Transverse colon (tissue), 4 donors: ENCODE results near the gene JAGN1. TPM values are rescaled to one million over a fixed set of nuclear protein-coding genes. Genes with fewer than 3 reads are reported as not detected.
"Not testable (repeated sequence)": the region's sequence is repeated elsewhere in the genome, so short reads cannot be mapped to it uniquely, and the experiment has no call there.

ENCODE experiments used
- DNase-seq: peaks from one replicate; pipeline ENCODE4 v3.0.0-alpha.2; 2019
- H3K27ac ChIP-seq, 4 donors: fragments of 200-600 bp; sonication (generic); 2 replicates each; pipeline ENCODE4 v1.5.1; 2016 to 2018; ENCODE audit warnings: inconsistent platforms in 4 of 4
- H3K27me3 ChIP-seq: fragments of 200-600 bp; sonication (generic); 2 replicates; pipeline ENCODE4 v1.5.1; 2017; ENCODE audit warnings: inconsistent platforms
- H3K36me3 ChIP-seq, 4 donors: fragments of 200-600 bp; sonication (generic); 2 replicates each; pipeline ENCODE4 v1.5.1; 2017 to 2019; ENCODE audit warnings: inconsistent platforms in 4 of 4
- H3K4me1 ChIP-seq, 4 donors: fragments of 200-600 bp; sonication (generic); 2 replicates each; pipeline ENCODE4 v1.5.1; 2017 to 2020; ENCODE audit warnings: inconsistent platforms in 4 of 4
- H3K4me3 ChIP-seq, 4 donors: fragments of 200-600 bp; sonication (generic); 1 replicate in 1 of 4; 2 replicates in 3 of 4; pipeline versions ENCODE4 v1.5.1 to v1.6.1; 2017 to 2019; ENCODE audit warnings: inconsistent platforms in 4 of 4
- H3K9me3 ChIP-seq, 2 donors: fragments of 200-600 bp; sonication (generic); 2 replicates each; pipeline ENCODE4 v1.5.1; 2017 to 2019; ENCODE audit warnings: inconsistent platforms in 2 of 2
- CTCF ChIP-seq, 5 experiments: fragments of 200-600 bp in 3 of 5; fragments of 450-650 bp in 2 of 5; sonication (generic) in 3 of 5; IDR thresholded peaks; 1 replicate in 2 of 5; 2 replicates in 3 of 5; pipeline ENCODE4 v1.5.1; 2016 to 2017; ENCODE audit warnings: antibody characterized with exemption in 5 of 5, inconsistent platforms in 3 of 5, mild to moderate bottlenecking in 2 of 5, moderate library complexity in 1 of 5
- EP300 ChIP-seq: sonication (generic); formaldehyde crosslinking; IDR thresholded peaks from one replicate; pipeline ENCODE4 v1.6.1; 2017; ENCODE audit warnings: antibody characterized with exemption, low read depth
- POLR2A ChIP-seq: fragments of 450-650 bp; IDR thresholded peaks from one replicate; pipeline ENCODE4 v1.6.1; 2016; ENCODE audit warnings: antibody characterized with exemption, mild to moderate bottlenecking, moderate library complexity
- POLR2AphosphoS5 ChIP-seq, 3 donors: sonication (generic); formaldehyde crosslinking; IDR thresholded peaks; one replicate each; pipeline ENCODE4 v1.6.1; 2016; ENCODE audit warnings: antibody characterized with exemption in 3 of 3
- WGBS, 2 donors: methylation state at CpG; one replicate each; pipeline ENCODE4 v1.1.5; 2018; ENCODE audit warnings: low coverage in 1 of 2; 5-methylcytosine and 5-hydroxymethylcytosine counted together
- in situ Hi-C, 4 donors: fragments of 200-750 bp; cut with MboI; loops; one replicate each; pipeline versions ENCODE4 v1.15.0 to v1.15.1; 2017; ENCODE audit warnings: low sequenced_read_pairs in 3 of 4, low pct_ligation_motif_present in 1 of 4, low pct_unique_long_range_greater_than_20kb in 1 of 4
- intact Hi-C: fragments of 100-400 bp; cut with DNase I; formaldehyde crosslinking; loops from one replicate; pipeline ENCODE4 v1.15.1; 2023; ENCODE audit warnings: low total_unique reads
- total RNA-seq, 4 donors: library from RNA; depleted of rRNA; stranded (reverse); fragments of >200 nt; gene quantifications; one replicate each; pipeline ENCODE4 v1.1.0, GENCODE V29; 2016

Gene JAGN1
- total RNA-seq, 4 donors from 2014 or later, result 5.8 to 73.0 (median 28.5) TPM

DNA sequence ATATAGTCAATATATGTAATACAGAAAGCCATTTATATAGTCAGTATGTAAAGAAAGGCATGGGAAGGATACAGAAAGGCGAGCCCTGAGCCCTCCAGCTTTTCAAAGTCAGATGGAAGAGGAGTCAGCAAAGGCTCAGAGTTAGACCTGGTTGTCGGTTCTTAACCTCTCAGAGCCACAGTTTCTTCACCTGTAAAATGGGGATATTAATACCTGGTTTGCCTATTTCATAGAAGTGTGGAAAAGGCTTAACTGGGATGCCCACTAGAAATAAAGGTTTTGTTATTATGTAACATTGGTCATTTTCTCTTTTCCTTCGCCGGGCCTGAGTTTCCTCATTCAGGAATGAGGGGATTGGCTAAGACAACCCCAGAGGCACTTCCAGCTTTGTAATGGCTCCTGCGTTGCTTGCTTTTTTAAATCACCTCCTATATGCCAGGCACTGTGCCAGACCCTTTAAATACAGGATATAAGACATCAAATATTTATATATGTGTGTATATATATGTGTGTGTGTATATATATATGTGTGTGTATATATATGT is 45.6 kb downstream of the JAGN1 start:
- Histone ChIP-seq H3K4me1 (peaks cover 11 to 35% (median 27%) of the 10 kb centered on the region in 4 donors), H3K27ac (no peak overlapping the region), H3K27me3 (no peaks in the 10 kb centered on the region), H3K4me3 (no peak overlapping the region), H3K36me3 (no peaks in the 10 kb centered on the region), H3K9me3 (no peaks in the 10 kb centered on the region)
- in situ Hi-C loops (no loop called here), intact Hi-C loops (no loop called here)
- 86 to 89% methylated on average over 1 to 5 of the region's 5 CpGs for WGBS, 2 donors
- no peak for DNase-seq
- no peak for TF ChIP-seq POLR2A
- no peak for TF ChIP-seq POLR2AphosphoS5 (IDR thresholded peaks at IDR 0.05)

- H3K9me3 ChIP-seq, result no peaks in the 10 kb centered on the region
- WGBS, 2 donors, result 94 to 100% methylated on average over 2 to 13 of the region's 13 CpGs
These were observed 47.3 kb downstream of the JAGN1 start for GRCh38 chr3:9937486-9938238.

DNA sequence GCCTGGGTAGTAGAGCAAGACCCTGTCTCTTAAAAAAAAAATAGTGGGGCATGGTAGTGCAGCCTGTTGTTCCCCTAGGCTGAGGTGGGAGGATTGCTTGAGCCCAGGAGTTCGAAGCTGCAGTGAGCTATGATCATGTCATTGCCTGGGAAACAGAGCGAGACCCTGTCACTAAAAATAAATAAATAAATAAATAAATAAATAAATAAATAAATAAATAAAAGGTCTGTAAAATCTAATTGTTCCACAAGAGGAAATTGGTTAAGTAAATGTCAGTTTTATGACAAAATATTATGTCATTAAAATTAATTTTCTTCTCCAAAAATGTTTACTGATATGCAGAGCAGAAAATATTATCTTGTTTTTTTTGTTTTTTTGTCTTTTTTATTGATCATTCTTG is 48.6 kb downstream of the JAGN1 start:
- Histone ChIP-seq H3K4me3 (no peak overlapping the region), H3K4me1 (peaks cover 11 to 20% (median 17%) of the 10 kb centered on the region in 4 donors), H3K9me3 (no peaks in the 10 kb centered on the region), H3K36me3 (no peaks in the 10 kb centered on the region), H3K27ac (no peak overlapping the region), H3K27me3 (no peaks in the 10 kb centered on the region)
- intact Hi-C loops (no loop called here), in situ Hi-C loops (no loop called here)
- 98% methylated on average over 2 of the region's 2 CpGs; no CpG with 5 or more reads in 1 of the 2 donors for WGBS, 2 donors
- TF ChIP-seq POLR2A, result no peak
- no peak for TF ChIP-seq CTCF (IDR thresholded peaks at IDR 0.05)
- TF ChIP-seq EP300, result no peak
- TF ChIP-seq POLR2AphosphoS5 (IDR thresholded peaks at IDR 0.05), result no peak
- no peak for DNase-seq

More at GRCh38 chr3:9937486-9938238, 47.3 kb downstream of the JAGN1 start:
- in situ Hi-C loops (no loop called here), intact Hi-C loops (no loop called here)
- no peak for TF ChIP-seq POLR2AphosphoS5 (IDR thresholded peaks at IDR 0.05)
- TF ChIP-seq CTCF (IDR thresholded peaks at IDR 0.05), result no peak
- no peak for TF ChIP-seq POLR2A
- no peak for TF ChIP-seq EP300
- DNase-seq, result no peak
- Histone ChIP-seq H3K27ac (no peak overlapping the region), H3K36me3 (no peaks in the 10 kb centered on the region), H3K4me1 (peaks cover 11 to 26% (median 20%) of the 10 kb centered on the region in 4 donors), H3K4me3 (no peak overlapping the region), H3K27me3 (no peaks in the 10 kb centered on the region)

DNA sequence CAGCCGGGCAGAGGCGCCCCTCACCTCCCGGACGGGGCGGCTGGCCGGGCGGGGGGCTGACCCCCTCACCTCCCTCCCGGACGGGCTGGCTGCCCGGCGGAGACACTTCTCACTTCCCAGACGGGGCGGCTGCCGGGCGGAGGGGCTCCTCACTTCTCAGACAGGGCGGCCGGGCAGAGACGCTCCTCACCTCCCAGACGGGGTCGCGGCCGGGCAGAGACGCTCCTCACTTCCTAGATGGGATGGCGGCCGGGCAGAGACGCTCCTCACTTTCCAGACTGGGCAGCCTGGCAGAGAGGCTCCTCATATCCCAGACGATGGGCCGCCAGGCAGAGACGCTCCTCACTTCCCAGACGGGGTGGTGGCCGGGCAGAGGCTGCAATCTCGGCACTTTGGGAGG is 49.5 kb downstream of the JAGN1 start:
- in situ Hi-C loops, H3K27me3 ChIP-seq, DNase-seq, H3K4me3 ChIP-seq, H3K27ac ChIP-seq, H3K36me3 ChIP-seq, H3K9me3 ChIP-seq: not testable (repeated sequence)
- intact Hi-C loops, result loop anchor here (10.0 kb wide), 1 partner anchor 85 kb away; the partner anchor contains the start of gene FANCD2
- 97% methylated on average over 11 of the region's 32 CpGs; no CpG with 5 or more reads in 1 of the 2 donors for WGBS, 2 donors
- peaks cover 6 to 12% (median 8%) of the 10 kb centered on the region in 4 donors for H3K4me1 ChIP-seq

- DNase-seq, result no peak
- no peak overlapping the region for H3K4me3 ChIP-seq
- no peak for TF ChIP-seq POLR2A
- TF ChIP-seq POLR2AphosphoS5 (IDR thresholded peaks at IDR 0.05), result no peak
- TF ChIP-seq CTCF (IDR thresholded peaks at IDR 0.05), result no peak
- no peak for TF ChIP-seq EP300
- no peak overlapping the region for H3K27ac ChIP-seq
- H3K4me1 ChIP-seq, result peaks cover 0 to 6% (median 3%) of the 10 kb centered on the region in 4 donors
- intact Hi-C loops, result loop anchor here (10.0 kb wide), 1 partner anchor 84 kb away; the partner anchor contains the start of gene FANCD2
- in situ Hi-C loops, result no loop called here
- H3K27me3 ChIP-seq, result no peaks in the 10 kb centered on the region
- no peaks in the 10 kb centered on the region for H3K9me3 ChIP-seq
- 90 to 100% methylated on average over 2 to 10 of the region's 10 CpGs for WGBS, 2 donors
- H3K36me3 ChIP-seq, result no peaks in the 10 kb centered on the region
These were observed 50.3 kb downstream of the JAGN1 start for GRCh38 chr3:9940746-9941145.
